ENCODE measurements around the gene PEAK3. TPM values are rescaled to one million over a fixed set of nuclear protein-coding genes. Genes with fewer than 3 reads are reported as not detected.

PEAK3 gene
- total RNA-seq, 2 donors from 2014 or later = 0.27 to 0.80 TPM

GRCh38 chr19:2300533-2300932 is 18.6 kb upstream of the PEAK3 start:
- H3K36me3 ChIP-seq = no peaks in the 10 kb centered on the region
- H3K9me3 ChIP-seq = no peaks in the 10 kb centered on the region
- no peak overlapping the region for H3K4me3 ChIP-seq
- WGBS = 77% methylated on average over 17 of the region's 17 CpGs
- no peak for TF ChIP-seq POLR2A (IDR thresholded peaks at IDR 0.05)
- TF ChIP-seq POLR2AphosphoS5 (IDR thresholded peaks at IDR 0.05) = no peak
- no peak for TF ChIP-seq CTCF (IDR thresholded peaks at IDR 0.05)
- intact Hi-C loops (cut with DNase I) = no loop called here
- H3K27ac ChIP-seq = no peak overlapping the region
- peaks cover 13% of the 10 kb centered on the region for H3K27me3 ChIP-seq (replicated peaks; ENCODE audit: insufficient read depth)
- H3K4me1 ChIP-seq (replicated peaks) = no peaks in the 10 kb centered on the region
- no peak for DNase-seq (ENCODE audit: low spot score)

GRCh38 chr19:2296141-2296540 is 14.2 kb upstream of the PEAK3 start:
- intact Hi-C loops (cut with DNase I) = no loop called here
- H3K4me3 ChIP-seq = no peak overlapping the region
- peaks cover 8% of the 10 kb centered on the region for H3K27me3 ChIP-seq (replicated peaks; ENCODE audit: insufficient read depth)
- H3K36me3 ChIP-seq = no peaks in the 10 kb centered on the region
- peaks cover 4% of the 10 kb centered on the region for H3K4me1 ChIP-seq (replicated peaks)
- TF ChIP-seq POLR2A (IDR thresholded peaks at IDR 0.05) (no peak), POLR2AphosphoS5 (IDR thresholded peaks at IDR 0.05) (no peak), CTCF (IDR thresholded peaks at IDR 0.05) (no peak)
- H3K9me3 ChIP-seq = no peaks in the 10 kb centered on the region
- DNase-seq (ENCODE audit: low spot score) = no peak
- WGBS = 86% methylated on average over 16 of the region's 16 CpGs
- no peak overlapping the region for H3K27ac ChIP-seq

- Histone ChIP-seq H3K27ac (no peak overlapping the region), H3K4me1 (replicated peaks) (peaks cover 17% of the 10 kb centered on the region), H3K27me3 (replicated peaks; ENCODE audit: insufficient read depth) (peaks cover 13% of the 10 kb centered on the region), H3K4me3 (no peak overlapping the region), H3K9me3 (no peaks in the 10 kb centered on the region), H3K36me3 (no peaks in the 10 kb centered on the region)
- intact Hi-C loops (cut with DNase I) = no loop called here
- TF ChIP-seq CTCF (IDR thresholded peaks at IDR 0.05) (no peak), POLR2A (IDR thresholded peaks at IDR 0.05) (no peak), POLR2AphosphoS5 (IDR thresholded peaks at IDR 0.05) (no peak)
- WGBS = 16% methylated on average over 21 of the region's 26 CpGs
- DNase-seq (ENCODE audit: low spot score) = no peak
These were observed 12.8 kb upstream of the PEAK3 start for GRCh38 chr19:2294687-2295335.

GRCh38 chr19:2291185-2291751 is 9.3 kb upstream of the PEAK3 start:
- no peak for TF ChIP-seq CTCF (IDR thresholded peaks at IDR 0.05)
- TF ChIP-seq POLR2A (IDR thresholded peaks at IDR 0.05) = no peak
- TF ChIP-seq POLR2AphosphoS5 (IDR thresholded peaks at IDR 0.05) = no peak
- intact Hi-C loops (cut with DNase I) = no loop called here
- no peaks in the 10 kb centered on the region for H3K36me3 ChIP-seq
- no peak overlapping the region for H3K27ac ChIP-seq
- no peaks in the 10 kb centered on the region for H3K9me3 ChIP-seq
- no peak for DNase-seq (ENCODE audit: low spot score)
- H3K4me1 ChIP-seq (replicated peaks) = peaks cover 20% of the 10 kb centered on the region
- peak overlapping the region in 1 of 2 donors; percentile 22 for H3K4me3 ChIP-seq
- peaks cover 18% of the 10 kb centered on the region for H3K27me3 ChIP-seq (replicated peaks; ENCODE audit: insufficient read depth)
- 20% methylated on average over 35 of the region's 67 CpGs for WGBS
